SKM-1 treated with dmso at 0.1 percent for 144 hours (cell line): Measurements from ENCODE around the gene SAP25.
"Not testable (repeated sequence)": the region's sequence is repeated elsewhere in the genome, so short reads cannot be mapped to it uniquely, and the experiment has no call there.

Source experiments
- DNase-seq: peaks from one replicate; lab custom pipeline; 2025; ENCODE audit not compliant: unreplicated experiment; lab: John Stamatoyannopoulos, UW

SAP25 gene

DNA sequence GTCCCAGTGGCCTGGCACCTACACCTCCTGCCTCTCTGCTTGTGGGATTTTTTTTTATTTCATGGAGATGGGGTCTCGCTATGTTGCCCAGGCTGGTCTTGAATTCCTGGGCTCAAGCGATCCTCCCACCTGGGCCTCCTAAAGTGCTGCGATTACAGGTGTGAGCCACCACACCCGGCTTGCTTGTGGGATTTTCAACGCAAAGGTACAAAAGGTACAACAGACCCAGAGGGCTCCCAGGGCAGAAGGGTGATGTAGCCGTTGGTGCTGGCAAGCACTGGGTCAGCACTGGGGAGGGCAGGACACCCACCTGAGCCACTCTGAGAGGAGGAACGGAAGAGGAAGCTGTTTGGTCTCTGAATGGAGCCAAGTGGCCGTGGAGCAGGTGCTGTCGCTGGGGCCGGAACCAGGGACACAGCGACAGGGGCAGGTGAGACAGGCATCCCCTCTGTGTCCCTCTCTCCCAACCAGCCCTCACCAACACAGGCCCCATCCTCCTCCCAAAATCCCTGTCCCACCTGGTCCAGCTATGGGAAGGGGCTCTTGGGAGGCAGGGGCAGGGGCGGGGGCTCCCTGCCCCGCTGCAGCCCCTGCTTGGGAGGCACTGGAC lies 2.8 kb upstream of the SAP25 start:
- no peak for DNase-seq

DNA sequence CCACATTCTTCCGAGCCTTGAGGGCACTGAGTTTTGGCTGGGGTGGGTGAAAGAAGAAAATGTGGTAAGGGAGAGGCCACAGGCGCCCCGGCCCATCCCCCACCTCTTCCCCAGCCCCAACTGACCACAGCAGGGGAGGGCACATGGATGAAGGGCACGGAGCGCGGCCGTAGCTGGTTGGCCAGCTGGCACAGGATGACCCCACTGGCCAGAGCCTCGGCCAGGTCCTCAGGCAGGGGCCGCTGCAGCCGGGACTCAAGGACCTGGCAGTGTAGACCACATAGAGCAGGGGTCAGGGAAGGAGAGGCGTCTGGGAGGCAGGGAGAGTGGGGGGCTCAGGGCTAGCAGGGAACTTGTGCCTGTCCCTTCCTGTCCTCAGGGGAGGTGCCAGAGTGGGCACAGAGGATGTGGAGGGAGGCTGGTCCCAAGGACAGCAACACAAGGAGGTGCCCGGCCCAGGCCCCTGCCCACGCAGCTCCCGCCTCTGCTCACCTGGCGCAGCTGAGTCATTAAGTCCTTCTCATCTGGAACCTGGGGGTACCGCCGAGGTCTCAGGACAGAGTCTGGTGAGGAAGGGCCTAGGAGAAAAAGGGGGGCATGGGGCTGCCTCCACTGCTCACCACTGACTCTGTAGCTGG lies 2.2 kb upstream of the SAP25 start:
- DNase-seq = no peak

DNA sequence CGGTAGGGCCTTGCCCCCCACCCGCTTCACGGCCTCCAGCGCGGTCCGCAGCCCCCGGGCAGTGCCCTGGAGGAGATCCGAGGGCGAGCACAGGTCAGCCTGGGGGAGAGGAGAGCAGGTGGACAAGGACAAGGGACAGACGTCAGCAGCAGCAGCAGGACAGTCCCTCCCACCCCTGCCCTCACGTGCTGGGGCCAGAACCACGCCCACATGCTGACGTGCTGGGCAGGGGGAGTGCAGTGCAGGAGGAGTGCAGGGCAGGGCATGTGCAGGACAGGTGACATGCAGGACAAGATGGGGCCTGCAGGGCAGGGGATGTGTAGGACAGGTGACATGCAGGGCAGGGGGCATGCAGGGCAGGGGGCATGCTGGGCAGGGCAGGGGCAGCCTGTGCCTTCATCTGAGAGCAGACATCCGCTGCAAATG lies 1.5 kb upstream of the SAP25 start:
- DNase-seq = no peak

DNA sequence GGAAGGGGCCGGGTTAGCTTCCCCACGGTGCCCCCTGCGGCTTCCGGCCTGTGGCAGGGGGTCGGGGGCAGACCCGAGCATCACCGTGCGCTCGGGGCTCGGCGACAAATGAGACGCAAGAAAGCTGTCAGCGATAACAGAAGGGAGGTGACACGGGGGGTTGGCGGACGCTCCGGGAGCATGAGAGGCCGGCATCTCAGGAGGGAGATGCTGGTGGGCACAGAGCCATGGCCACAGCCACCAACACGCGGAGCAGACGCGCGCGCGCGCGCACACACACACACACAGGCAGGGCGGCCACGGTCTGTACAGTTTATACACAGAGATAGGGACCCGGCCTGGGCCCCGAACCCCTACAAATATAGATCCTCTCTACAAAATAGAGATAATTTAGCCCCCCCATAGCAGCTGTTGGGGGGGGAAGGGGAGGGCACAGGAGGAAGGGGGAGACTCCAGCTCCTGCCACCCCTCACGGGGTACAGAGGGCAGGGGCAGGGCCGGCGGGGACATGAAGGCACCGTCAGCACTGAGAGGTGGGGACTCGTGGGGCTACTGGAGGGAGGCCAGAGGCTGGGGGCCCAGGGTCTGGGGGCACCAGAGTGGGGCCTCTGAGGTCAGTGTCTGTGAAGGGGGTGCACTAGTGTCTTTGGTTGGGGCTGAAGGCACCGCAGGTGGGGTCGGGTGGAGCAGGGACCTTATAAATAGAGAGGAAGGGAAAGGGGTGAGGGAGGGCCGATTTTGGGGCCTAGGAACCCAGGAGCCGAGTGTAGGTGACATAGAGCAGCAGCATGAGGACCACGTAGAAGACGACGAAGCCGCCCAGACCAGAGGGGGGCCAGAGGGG lies 884 bp upstream of the SAP25 start:
- no peak for DNase-seq

DNA sequence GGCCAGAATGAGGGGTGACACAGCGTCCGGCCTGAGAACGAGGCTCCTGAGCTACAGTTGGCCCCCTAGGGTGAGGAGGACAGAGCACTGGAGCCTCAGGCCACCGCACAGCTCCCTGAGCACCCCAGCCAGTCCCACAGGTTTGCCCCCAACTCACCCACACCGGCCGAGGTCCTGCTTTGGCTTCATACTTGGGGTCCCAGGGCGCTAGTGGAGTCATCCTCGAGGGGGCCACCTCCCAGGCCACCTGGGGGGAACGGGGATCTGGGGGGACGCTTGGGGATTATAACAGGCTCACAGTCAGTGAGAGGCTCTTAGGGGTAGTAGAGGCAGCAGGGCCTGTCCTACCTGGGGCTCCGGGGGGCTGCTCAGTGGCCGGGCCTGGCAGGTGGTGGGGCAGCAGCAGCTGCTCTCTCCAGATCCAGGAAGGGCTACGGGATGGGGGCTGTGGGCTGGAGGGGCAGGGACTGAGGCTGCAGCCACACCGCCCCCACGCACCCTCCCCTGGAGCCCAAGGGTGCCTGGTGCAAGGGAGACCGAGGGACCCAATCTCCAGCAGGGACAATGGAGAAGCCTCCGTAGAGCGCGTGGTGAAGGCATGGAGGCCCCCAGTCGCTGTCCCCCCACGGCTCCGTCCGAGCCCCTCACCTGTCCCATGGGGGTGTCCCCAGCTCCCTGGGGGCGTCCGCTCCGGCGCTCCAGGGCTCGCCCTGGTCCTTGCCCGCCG lies 588 bp downstream of the SAP25 start:
- DNase-seq = no peak

DNA sequence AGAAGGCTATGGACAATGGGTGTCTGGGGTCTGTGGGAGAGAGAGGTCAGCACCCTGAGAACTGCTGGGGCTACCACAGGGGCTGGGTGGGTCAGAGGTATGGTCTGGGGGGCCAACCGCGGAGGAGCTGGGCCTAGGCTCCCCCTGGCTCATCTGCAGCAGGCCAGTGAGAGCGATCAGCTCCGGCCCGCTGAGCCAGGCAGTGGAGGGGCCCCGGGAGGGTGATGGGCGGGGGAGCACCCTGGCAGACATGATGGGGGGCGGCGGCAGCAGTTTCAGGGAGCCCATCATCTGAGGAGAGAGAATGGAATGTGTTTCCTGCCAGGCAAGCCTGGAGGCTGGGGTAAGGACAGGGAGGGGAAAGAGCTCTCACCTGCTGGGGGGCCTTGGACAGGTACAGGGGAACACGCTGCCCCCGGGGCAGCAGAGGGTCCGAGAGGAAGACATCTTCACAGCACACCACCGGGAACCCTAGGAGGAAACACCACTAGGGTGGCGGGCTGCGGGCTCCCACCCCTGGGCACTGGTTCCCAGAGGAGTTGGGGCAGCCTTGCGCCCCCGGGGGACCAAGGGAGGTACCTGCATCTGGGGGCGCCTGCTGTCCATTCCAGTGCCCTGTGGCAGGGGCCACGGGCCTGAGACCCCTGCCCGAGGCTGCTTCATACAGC lies 1.3 kb downstream of the SAP25 start:
- no peak for DNase-seq

DNA sequence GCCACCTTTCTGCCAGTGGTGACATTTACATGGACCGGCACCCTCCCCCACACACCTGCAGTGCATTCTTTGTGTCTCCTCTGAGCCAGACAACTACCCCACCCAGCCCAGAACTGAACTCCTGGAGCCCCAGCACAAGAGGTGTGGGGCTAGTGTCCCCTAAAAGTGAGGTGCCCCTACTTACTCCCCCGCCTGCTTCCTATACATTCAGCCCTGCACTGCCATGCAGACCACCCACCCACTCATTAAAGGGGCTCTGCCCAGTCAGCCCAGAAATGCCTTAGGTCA lies 1.9 kb downstream of the SAP25 start:
- DNase-seq = no peak

DNA sequence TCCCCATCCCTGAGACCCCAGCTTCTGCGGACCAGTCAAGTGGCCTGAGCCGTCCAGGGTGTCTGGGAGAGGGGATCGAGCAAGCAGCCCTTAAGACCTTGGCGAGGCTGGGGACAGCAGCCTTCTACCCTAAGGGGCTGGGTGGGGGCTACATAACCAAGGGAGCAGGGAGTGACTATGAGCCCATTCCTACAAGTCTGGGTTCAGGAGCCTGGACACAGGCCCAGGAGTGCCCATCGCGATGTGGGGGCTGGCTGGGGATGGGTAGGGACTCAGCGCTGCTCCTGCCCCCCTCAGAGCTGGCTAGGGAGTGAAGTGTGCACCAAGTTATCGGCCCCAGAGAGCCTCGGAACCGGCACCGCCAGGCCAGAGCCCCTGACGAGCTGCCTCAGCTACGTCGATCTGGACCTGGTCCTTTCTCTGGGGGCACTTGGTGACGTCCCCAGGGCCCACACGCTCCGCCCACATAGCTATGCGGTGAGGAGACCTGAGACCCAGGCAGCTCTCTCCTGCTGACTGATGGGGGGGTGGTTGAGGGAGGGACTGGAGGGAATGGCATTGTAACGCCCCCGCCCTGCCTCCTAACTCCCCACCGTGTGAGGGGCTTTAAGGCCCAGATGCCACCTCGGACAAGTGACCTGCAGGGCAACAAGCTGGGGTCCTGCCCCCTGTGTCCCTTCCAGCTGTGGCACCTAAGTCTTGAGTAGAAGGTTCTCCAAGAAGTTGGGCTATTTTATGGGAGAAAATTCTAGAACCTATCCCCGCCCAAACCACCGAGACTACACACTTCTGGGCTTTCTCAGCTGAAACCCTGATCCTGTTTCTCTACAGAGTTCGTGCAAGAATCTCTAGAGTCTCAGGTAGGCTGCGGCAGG lies 2.5 kb downstream of the SAP25 start:
- no peak for DNase-seq

DNA sequence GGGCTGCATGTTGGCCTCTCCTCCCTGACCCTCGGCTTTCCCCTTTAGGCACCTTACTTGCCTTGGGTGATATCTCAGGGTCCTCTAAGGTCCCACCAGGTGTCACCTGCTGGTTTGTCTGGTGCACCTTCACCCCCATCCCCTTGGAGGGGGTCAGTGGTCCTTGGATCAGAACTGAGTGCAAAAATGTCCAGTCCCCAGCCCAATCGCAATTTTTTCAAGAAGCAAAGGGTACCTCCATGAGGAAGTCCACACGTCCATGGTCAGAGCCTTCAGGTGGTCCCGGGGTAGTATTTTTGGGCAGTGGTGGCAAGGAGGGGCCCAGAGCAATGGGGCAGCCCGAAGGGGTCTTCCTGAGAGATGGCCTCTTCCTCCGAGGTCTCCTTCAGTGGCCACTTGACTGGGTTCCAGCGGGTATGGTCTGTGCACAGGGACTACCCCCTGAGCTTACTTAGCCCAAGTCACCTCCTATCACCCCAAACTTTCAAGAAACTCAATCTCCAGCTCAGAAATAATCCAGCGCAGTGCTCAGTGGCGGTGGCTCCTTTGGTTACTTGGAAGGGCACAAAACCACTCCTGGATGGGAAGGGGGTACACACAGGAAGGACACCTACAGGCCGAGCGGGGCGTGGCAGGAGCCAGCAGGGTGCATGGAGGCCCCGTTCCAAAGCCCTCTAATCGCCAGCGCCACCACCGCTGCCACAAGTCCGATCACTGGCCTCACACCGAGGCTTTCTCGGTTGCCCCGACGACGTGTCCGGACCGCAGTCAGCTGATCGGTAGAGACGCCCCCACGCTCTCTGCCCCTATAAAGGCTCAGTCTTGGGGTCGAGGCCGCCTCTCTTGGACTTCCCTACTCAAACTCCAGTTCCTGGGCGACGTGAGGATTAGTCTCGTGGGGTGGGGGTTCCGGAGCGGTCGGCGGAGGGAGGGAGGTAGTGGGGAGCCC lies 4.5 kb downstream of the SAP25 start:
- DNase-seq = no peak

DNA sequence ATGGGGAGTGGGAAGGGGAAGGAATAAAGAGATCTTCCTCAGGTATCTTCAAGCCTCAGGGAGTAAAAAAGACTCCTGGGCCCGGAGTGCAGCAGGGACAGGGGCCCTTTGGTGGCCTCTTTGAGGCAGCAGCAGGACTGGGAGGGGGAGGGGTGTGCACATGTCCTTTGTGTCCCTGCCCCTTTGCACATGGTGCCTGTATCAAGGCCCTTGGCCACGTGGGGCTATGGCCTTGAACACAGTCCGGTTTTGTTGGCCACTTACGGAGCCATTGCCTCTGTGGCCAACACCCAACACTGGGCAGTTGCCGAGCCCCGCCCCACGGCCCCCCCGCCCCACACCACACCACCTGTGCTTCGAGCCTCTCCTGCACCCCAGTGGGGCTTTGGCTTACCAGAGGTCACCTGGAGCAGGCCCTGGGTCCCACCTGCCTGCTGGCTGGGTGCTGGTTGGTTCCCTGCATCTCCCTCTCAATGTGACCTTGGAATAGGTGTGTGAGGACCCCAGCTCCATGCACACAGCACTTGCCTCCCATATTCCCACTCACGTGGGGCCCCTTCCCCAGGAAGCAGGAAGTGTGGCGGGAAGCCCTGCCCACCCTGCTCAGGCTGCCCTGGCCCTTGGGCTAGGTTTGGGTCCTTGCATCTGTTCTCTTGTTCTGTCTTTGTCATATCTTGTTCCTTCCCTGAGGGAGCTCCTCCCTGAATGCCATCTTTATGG lies 5.4 kb downstream of the SAP25 start:
- DNase-seq = no peak

DNA sequence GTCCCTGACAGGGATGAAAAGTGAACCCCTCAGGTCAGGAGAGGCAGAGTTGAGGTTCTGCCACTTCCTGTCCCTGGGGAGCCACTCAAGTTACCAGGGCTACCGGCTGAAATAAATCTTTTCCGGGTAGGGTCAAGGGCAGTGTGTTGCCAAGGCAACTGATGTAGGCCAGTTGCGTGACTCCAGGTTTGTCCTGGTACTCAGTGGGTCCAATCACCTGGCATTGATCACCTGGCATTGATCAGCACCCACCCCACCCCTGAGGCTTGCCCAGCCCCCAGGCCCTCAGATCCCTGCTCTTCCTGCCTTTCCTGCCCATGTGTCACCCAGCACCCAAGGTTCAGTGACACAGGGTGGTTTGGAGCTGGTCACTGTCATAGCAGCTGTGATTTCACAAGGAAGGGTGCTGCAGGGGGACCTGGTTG lies 5.9 kb downstream of the SAP25 start:
- no peak for DNase-seq

DNA sequence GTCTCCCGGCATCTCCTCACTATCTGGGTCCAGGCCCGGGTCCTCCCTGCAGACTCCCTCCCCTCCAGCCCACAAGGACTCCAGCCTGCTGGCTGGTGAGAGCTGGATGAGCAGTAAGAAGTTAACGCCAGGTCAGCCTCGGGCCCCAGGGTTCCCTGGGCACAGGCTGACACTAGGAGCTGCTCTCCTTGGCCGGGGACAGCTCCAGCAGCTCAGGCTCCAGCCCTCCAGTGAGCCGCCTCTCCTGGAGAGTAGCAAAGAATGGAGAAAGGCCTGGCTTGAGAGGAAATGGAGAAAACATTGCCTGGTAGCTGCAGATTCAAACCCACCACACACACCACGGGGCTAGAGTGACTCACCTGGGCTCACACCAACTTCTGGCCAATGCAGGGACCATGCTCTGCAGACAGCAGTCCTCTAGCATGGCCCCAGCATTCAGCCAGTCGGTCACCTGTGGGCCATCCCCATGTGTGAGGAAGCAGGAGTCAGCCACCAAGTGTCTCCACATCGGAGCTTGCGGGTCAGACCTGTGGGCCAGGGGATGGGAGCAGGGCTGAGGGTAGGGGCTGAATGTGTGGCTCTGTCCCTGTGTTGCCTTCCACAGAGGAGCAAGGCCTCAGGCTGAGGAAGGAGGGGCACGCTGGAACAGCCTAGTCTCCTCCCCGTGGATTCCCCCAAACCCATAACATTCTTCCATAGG lies 6.5 kb downstream of the SAP25 start:
- DNase-seq = no peak

DNA sequence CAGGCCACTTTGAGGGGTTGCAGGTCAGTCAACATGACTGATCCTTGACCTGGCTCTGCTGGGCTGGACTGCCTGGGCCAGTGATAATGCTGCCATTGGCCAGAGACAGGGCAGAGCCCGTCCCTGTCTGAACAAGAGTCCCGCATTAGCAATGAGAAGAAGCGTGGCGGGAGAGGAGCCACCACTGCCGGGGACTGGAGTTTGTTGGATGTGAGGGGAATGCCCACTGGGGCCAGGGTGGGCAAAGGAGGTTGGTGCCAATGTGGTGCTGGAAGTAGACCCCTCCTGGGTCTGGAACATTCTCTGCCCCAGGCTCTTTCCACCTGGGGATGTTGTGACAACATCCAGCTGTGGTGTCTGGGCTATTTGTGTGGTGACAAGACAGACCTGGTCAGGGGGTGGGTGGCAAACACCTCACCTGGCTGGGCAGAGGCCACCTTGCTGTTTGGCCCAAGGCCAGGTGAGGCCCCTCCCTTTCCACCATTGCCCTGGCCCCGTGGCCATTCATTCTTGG lies 7.6 kb downstream of the SAP25 start:
- DNase-seq = no peak

DNA sequence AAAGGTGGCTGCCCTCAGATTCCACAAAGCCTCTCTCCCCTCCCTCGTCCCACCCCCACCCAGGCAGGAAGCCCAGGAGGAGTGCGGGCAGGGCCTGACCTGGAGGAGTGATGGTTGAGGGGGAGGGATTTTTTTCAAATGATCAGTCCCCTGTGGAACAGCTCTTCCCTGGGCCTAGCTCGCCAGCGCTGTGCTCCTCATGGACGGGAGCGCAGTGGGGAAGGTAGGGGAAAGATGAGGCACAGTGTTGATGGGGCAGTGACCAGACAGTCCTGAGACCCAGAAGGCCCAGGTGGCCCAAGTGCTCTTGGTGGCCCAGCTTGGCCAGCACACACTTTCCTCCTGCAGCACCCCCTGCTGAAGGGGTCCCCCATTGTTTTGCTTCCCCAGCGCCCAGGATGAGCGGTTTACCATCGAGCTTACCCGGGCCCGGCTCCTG lies 8.5 kb downstream of the SAP25 start:
- DNase-seq = no peak

DNA sequence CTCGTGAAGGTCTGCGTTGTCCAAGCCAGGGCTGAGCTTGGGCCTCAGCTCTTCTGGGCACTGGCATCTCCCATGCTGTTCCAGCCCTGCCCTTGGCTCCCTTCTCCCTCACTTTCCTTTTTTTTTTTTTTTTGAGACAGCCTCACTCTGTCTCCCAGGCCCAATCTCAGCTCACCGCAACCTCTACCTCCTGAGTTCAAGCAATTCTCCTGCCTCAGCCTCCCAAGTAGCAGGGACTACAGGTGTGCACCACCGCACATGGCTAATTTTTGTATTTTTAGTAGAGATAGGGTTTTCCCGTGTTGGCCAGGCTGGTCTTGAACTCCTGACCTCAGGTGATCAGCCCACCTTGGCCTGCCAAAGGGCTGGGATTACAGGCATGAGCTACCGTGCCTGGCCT lies 9.3 kb downstream of the SAP25 start:
- DNase-seq = not testable (repeated sequence)

DNA sequence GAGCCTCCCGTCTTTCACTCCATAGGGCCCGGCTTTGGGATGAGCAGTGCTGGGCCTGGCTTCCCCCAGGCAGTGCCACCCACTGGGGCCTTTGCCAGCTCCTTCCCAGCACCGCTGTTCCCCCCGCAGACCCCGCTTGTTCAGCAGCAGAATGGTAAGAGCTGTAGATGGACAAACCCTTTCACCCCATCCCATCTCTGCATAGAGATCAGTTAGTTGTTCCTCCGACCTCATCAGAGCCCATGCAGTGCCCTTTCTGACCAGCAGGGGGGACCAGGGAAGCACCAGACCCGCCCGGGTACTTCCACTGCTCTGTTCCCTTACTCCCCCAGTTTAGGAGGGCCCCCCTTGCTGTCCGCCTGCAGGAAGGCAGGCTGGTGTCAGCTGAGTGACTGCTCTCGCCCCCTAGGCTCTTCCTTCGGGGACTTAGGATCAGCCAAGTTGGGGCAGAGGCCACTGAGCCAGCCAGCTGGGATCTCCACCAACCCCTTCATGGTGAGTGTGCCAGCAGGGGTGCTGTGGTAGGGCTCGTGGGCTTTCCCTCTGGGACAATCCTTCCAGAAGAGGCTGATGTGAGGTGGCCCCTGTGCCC lies 9.8 kb downstream of the SAP25 start:
- peak; percentile 54 for DNase-seq

DNA sequence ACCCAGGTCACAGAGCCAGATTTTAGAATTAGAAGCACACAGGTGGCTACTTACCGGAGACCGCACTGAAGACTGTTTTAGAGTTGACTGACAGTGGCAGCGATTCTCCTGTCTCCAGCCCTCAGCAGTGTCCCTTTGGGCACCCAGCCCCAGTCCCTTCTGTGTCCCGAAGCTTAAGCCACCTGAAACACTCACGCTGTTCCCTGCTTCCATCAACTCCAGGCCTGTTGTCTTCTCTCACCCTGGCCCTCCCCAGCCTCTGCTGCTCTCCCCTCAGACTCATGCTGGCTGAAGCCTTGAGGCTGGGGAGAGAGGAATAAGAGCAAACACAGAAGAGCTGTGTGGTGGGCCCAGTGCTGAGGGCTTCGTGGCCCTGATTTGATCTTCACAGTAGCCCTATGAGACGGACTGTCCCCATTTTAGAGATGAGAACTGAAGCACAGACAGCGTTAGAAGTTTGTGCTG lies 10.6 kb downstream of the SAP25 start:
- DNase-seq = no peak
